GM12878 (cell line): ENCODE data around the gene ELN. TPM values are rescaled to one million over a fixed set of nuclear protein-coding genes. Genes with fewer than 3 reads are reported as not detected.

Experiments
- ATAC-seq: fragments of 200-7000 bp; cut with Tn5 transposase; 3 replicates; pipeline ENCODE4 v1.9.1; 2020; ENCODE audit warnings: mild to moderate bottlenecking, moderate library complexity
- BruUV-seq: library from RNA; stranded (reverse); fragments of 400-500 nt; replicated peaks from 2 replicates; lab custom pipeline; 2021; lab: Mats Ljungman, UMichigan
- CTCF ChIA-PET: fragments of 300-600 bp; sonication (Branson Sonifier 250); formaldehyde crosslinking; extraction: SDS; loops from one replicate; lab custom pipeline; 2021; ENCODE audit warnings: inconsistent platforms; lab: Yijun Ruan, JAX
- POLR2A ChIA-PET: fragments of 350-600 bp; formaldehyde crosslinking; extraction: SDS; loops from one replicate; lab custom pipeline; 2021; ENCODE audit warnings: inconsistent platforms; lab: Charles Lee
- RAD21 ChIA-PET: fragments of 300-600 bp; sonication (Branson Sonifier 250); formaldehyde crosslinking; loops from one replicate; lab custom pipeline; 2023; ENCODE audit warnings: antibody characterized with exemption; ENCODE audit not compliant: unreplicated experiment; lab: Charles Lee
- SMC1A ChIA-PET: fragments of 300-600 bp; sonication (Branson Sonifier 250); formaldehyde crosslinking; loops from one replicate; lab custom pipeline; 2023; ENCODE audit not compliant: unreplicated experiment, uncharacterized antibody; lab: Charles Lee
- DNase-seq: peaks from one replicate; pipeline ENCODE4 v3.0.0-alpha.2; 2011; ENCODE audit warnings: low read depth, low spot score
- FAIRE-seq: peaks from 3 replicates; lab custom pipeline; 2011; peaks lifted over from hg19 to GRCh38; lab: Jason Lieb, UNC
- H2AFZ ChIP-seq: 2 replicates; pipeline ENCODE4 v1.6.0; 2011; ENCODE audit warnings: low read depth, low read length, control low read depth; ENCODE audit not compliant: control insufficient read depth
- H3K27ac ChIP-seq: 2 replicates; pipeline ENCODE4 v1.5.1; 2011; ENCODE audit warnings: control low read depth; ENCODE audit not compliant: control insufficient read depth, insufficient read depth
- H3K27me3 ChIP-seq, 2 experiments: replicated peaks in 1 of 2; 2 replicates each; pipeline versions ENCODE4 v1.6.0 to v1.6.1; 2011; ENCODE audit warnings: low read length in 1 of 2; ENCODE audit not compliant: control insufficient read depth in 2 of 2, insufficient read depth in 2 of 2
- H3K36me3 ChIP-seq, 2 experiments: 2 replicates each; pipeline ENCODE4 v1.5.1; 2011; ENCODE audit warnings: low read length in 1 of 2; ENCODE audit not compliant: control insufficient read depth in 2 of 2, insufficient read depth in 2 of 2
- H3K4me1 ChIP-seq: 2 replicates; pipeline ENCODE4 v1.6.1; 2011; ENCODE audit warnings: mild to moderate bottlenecking, low read length, moderate library complexity, mixed read lengths; ENCODE audit not compliant: control insufficient read depth, insufficient read depth
- H3K4me2 ChIP-seq: 2 replicates; pipeline ENCODE4 v1.6.0; 2011; ENCODE audit warnings: control low read depth; ENCODE audit not compliant: control insufficient read depth, insufficient read depth
- H3K4me3 ChIP-seq: fragments of 200-600 bp; sonication (generic); 2 replicates; pipeline ENCODE4 v1.5.1; 2016
- H3K79me2 ChIP-seq: 2 replicates; pipeline ENCODE4 v1.6.0; 2011; ENCODE audit warnings: low read length; ENCODE audit not compliant: control insufficient read depth, insufficient read depth
- H3K9ac ChIP-seq: 2 replicates; pipeline ENCODE4 v1.8.0; 2011; ENCODE audit warnings: low read length, control low read depth, mixed read lengths; ENCODE audit not compliant: control insufficient read depth, insufficient read depth
- H3K9me3 ChIP-seq: replicated peaks from 3 replicates; pipeline ENCODE4 v1.5.1; 2011; ENCODE audit warnings: mild to moderate bottlenecking, low read length; ENCODE audit not compliant: control insufficient read depth, insufficient read depth
- H4K20me1 ChIP-seq: 2 replicates; pipeline ENCODE4 v1.6.0; 2011; ENCODE audit not compliant: control insufficient read depth, insufficient read depth
- CHD4 ChIP-seq: fragments of 200-600 bp; sonication (generic); IDR thresholded peaks from 2 replicates; pipeline ENCODE4 v1.6.1; 2016; ENCODE audit warnings: mild to moderate bottlenecking
- EED ChIP-seq: sonication (generic); IDR thresholded peaks from 2 replicates; pipeline ENCODE4 v1.6.1; 2016; ENCODE audit warnings: antibody characterized with exemption, low read depth
- EP300 ChIP-seq, 2 experiments: fragments of 150-350 bp in 1 of 2; IDR thresholded peaks; 2 replicates each; pipeline ENCODE4 v1.6.1; 2011 to 2012; ENCODE audit warnings: low read depth in 2 of 2, low read length in 2 of 2, borderline replicate concordance in 1 of 2, improper control_type of control experiment in 1 of 2, inconsistent platforms in 1 of 2; ENCODE audit not compliant: control insufficient read depth in 1 of 2
- FOS ChIP-seq: IDR thresholded peaks from 3 replicates; pipeline ENCODE4 v1.6.1; 2011; ENCODE audit warnings: borderline replicate concordance; ENCODE audit not compliant: insufficient read length; ENCODE audit errors: extremely low read depth
- HDGF ChIP-seq: fragments of 450-650 bp; IDR thresholded peaks from 2 replicates; pipeline ENCODE4 v1.6.1; 2016; ENCODE audit warnings: antibody characterized with exemption
- JUNB ChIP-seq: IDR thresholded peaks from 2 replicates; pipeline ENCODE4 v1.6.1; 2016; ENCODE audit warnings: antibody characterized with exemption, mild to moderate bottlenecking
- MEF2A ChIP-seq: IDR thresholded peaks from 2 replicates; pipeline ENCODE4 v1.6.1; 2011; ENCODE audit warnings: low read depth, mild to moderate bottlenecking, low read length, moderate library complexity; ENCODE audit not compliant: insufficient read depth
- NRF1 ChIP-seq: conservative IDR thresholded peaks from 2 replicates; pipeline ENCODE4 v1.6.1; 2011; ENCODE audit warnings: mild to moderate bottlenecking, low read depth, low read length, improper control_type of control experiment
- STAT3 ChIP-seq: IDR thresholded peaks from 2 replicates; pipeline ENCODE4 v1.6.1; 2011; ENCODE audit warnings: low read depth, low read length, improper control_type of control experiment
- WGBS: methylation state at CpG from one replicate; pipeline ENCODE4 v1.1.6; 2016; ENCODE audit warnings: low lambda C conversion rate; ENCODE audit not compliant: insufficient replicate concordance, insufficient coverage; ENCODE audit errors: missing lambda C conversion rate; 5-methylcytosine and 5-hydroxymethylcytosine counted together
- in situ Hi-C: fragments of 300-500 bp; cut with MboI; formaldehyde crosslinking; loops from 9 replicates; pipeline ENCODE4 v1.14.3; 2018; ENCODE audit warnings: mixed read lengths
- intact Hi-C: fragments of 100-400 bp; cut with micrococcal nuclease; formaldehyde crosslinking; loops from one replicate; pipeline ENCODE4 v1.14.2; 2022; ENCODE audit not compliant: unreplicated experiment
- polyA plus RNA-seq, 11 experiments: library from polyadenylated mRNA; depleted of rRNA in 4 of 11; unstranded in 6 of 11; stranded (reverse) in 5 of 11; fragments of >200 nt; fragmentation: Nextera tagmentation in 4 of 11; fragmentation: Illumina TruSeq in 1 of 11; extraction: Ambion mirVana in 4 of 11; extraction: Trizol in 1 of 11; gene quantifications; 1 replicate in 1 of 11; 2 replicates in 10 of 11; pipeline versions ENCODE4 v1.2.1 to v1.2.3, GENCODE V29; 2011 to 2016; ENCODE audit warnings: inconsistent platforms in 2 of 11, missing spikeins in 2 of 11, low read depth in 1 of 11
- total RNA-seq, 4 experiments: library from RNA; depleted of rRNA in 3 of 4; stranded (reverse); fragments of >200 nt in 3 of 4; fragmentation: Illumina TruSeq in 1 of 4; extraction: Trizol in 1 of 4; gene quantifications; 2 replicates each; pipeline versions ENCODE4 v1.2.1 to v1.2.3, GENCODE V29; 2013 to 2021
- TF ChIP-seq, protein P1 (sequence below): fragments of 450-650 bp; IDR thresholded peaks from 2 replicates; pipeline ENCODE4 v1.6.1; 2017; ENCODE audit warnings: mild to moderate bottlenecking
- TF ChIP-seq, protein P2 (sequence below): IDR thresholded peaks from 2 replicates; pipeline ENCODE4 v1.6.1; 2011; ENCODE audit warnings: low read depth, mild to moderate bottlenecking, low read length, moderate library complexity, borderline replicate concordance; ENCODE audit errors: extremely low read depth
- TF ChIP-seq, protein P3 (sequence below): fragments of 450-650 bp; IDR thresholded peaks from 2 replicates; pipeline ENCODE4 v1.6.1; 2016; ENCODE audit warnings: mild to moderate bottlenecking, moderate library complexity, borderline replicate concordance
- TF ChIP-seq, protein P4 (sequence below): fragments of 150-350 bp; IDR thresholded peaks from 2 replicates; pipeline ENCODE4 v1.6.1; 2014; ENCODE audit warnings: mild to moderate bottlenecking, low read depth, low read length
- TF ChIP-seq, protein P5 (sequence below): IDR thresholded peaks from 2 replicates; pipeline ENCODE4 v1.6.1; 2011; ENCODE audit warnings: borderline replicate concordance, low read depth, mild to moderate bottlenecking, moderate library complexity, mixed read lengths, low read length; ENCODE audit not compliant: insufficient read depth; ENCODE audit errors: extremely low read length

ELN gene
- total and polyA plus RNA-seq, 10 of the 15 experiments (the other 5 are each of a cell fraction or from before 2014, with no cell fraction given): 0.08 to 0.27 (median 0.23) TPM; not detected in 7

DNA sequence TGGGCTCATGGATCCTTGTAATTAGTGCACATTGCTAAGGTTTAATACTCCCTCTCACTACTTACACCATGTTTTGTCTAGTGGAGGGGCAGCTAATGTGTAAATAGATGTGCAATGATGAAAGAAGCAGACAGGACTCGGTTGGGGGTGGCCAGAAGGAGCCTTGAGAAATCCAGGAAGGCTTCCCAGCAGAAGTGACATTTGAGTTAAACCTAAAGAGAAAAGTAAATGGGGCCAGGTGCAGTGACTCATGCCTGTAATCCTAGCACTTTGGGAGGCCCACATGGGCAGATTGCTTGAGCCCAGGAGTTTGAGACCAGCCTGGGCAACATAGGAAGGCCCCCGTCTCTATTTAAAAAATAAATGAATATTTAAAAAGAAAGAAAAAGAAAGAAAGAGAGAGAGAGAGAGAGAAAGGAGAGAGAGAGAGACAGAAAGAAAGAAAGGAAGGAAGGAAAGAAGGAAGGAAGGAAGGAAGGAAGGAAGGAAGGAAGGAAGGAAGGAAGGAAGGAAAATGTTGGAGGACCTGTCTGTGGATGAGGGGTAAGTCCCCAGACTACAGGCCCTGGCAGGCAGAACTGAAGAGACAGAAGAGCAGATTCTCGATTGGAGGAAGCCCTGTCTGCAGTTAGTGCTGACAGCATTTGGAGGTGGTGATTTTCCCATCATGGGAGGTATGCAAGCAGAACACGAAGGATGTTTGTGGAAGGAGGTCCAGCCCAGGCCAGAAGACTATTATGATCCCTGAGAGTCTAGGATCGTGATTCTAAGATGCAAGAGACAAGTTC is 3.6 kb downstream of the ELN start:
- Histone ChIP-seq H3K9ac (no peak overlapping the region), H2AFZ (no peak overlapping the region), H3K36me3 (no peaks in the 10 kb centered on the region), H3K27ac (no peak overlapping the region), H4K20me1 (no peaks in the 10 kb centered on the region), H3K79me2 (no peaks in the 10 kb centered on the region), H3K4me3 (no peak overlapping the region), H3K4me1 (no peaks in the 10 kb centered on the region), H3K4me2 (no peak overlapping the region), H3K9me3 (no peaks in the 10 kb centered on the region), H3K27me3 (peaks cover 9 to 10% of the 10 kb centered on the region in 2 experiments; a peak in 3 of 4 replicates)
- BruUV-seq: no TSS peak
- WGBS: 5% methylated on average over 5 of the region's 5 CpGs
- DNase-seq: no peak
- ATAC-seq: no peak
- in situ Hi-C loops: no loop called here
- ChIA-PET RAD21 (no interaction called here), POLR2A (no interaction called here), SMC1A (no interaction called here), CTCF (no interaction called here)
- FAIRE-seq: no peak
- intact Hi-C loops: no loop called here
- TF ChIP-seq NRF1: no peak
- TF ChIP-seq EP300 (IDR thresholded peaks at IDR 0.05; ENCODE audit: borderline replicate concordance in 1 of 2, control insufficient read depth in 1 of 2, low read depth in 2 of 2, low read length in 2 of 2): no peak
- no peak for TF ChIP-seq HDGF
- TF ChIP-seq MEF2A: no peak
- TF ChIP-seq, protein P1, sequence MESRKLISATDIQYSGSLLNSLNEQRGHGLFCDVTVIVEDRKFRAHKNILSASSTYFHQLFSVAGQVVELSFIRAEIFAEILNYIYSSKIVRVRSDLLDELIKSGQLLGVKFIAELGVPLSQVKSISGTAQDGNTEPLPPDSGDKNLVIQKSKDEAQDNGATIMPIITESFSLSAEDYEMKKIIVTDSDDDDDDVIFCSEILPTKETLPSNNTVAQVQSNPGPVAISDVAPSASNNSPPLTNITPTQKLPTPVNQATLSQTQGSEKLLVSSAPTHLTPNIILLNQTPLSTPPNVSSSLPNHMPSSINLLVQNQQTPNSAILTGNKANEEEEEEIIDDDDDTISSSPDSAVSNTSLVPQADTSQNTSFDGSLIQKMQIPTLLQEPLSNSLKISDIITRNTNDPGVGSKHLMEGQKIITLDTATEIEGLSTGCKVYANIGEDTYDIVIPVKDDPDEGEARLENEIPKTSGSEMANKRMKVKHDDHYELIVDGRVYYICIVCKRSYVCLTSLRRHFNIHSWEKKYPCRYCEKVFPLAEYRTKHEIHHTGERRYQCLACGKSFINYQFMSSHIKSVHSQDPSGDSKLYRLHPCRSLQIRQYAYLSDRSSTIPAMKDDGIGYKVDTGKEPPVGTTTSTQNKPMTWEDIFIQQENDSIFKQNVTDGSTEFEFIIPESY: no peak
- TF ChIP-seq, protein P2, sequence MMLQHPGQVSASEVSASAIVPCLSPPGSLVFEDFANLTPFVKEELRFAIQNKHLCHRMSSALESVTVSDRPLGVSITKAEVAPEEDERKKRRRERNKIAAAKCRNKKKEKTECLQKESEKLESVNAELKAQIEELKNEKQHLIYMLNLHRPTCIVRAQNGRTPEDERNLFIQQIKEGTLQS: no peak
- TF ChIP-seq CHD4: no peak
- TF ChIP-seq EED: no peak
- no peak for TF ChIP-seq JUNB
- TF ChIP-seq, protein P3, sequence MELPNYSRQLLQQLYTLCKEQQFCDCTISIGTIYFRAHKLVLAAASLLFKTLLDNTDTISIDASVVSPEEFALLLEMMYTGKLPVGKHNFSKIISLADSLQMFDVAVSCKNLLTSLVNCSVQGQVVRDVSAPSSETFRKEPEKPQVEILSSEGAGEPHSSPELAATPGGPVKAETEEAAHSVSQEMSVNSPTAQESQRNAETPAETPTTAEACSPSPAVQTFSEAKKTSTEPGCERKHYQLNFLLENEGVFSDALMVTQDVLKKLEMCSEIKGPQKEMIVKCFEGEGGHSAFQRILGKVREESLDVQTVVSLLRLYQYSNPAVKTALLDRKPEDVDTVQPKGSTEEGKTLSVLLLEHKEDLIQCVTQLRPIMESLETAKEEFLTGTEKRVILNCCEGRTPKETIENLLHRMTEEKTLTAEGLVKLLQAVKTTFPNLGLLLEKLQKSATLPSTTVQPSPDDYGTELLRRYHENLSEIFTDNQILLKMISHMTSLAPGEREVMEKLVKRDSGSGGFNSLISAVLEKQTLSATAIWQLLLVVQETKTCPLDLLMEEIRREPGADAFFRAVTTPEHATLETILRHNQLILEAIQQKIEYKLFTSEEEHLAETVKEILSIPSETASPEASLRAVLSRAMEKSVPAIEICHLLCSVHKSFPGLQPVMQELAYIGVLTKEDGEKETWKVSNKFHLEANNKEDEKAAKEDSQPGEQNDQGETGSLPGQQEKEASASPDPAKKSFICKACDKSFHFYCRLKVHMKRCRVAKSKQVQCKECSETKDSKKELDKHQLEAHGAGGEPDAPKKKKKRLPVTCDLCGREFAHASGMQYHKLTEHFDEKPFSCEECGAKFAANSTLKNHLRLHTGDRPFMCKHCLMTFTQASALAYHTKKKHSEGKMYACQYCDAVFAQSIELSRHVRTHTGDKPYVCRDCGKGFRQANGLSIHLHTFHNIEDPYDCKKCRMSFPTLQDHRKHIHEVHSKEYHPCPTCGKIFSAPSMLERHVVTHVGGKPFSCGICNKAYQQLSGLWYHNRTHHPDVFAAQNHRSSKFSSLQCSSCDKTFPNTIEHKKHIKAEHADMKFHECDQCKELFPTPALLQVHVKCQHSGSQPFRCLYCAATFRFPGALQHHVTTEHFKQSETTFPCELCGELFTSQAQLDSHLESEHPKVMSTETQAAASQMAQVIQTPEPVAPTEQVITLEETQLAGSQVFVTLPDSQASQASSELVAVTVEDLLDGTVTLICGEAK: no peak
- TF ChIP-seq, protein P4, sequence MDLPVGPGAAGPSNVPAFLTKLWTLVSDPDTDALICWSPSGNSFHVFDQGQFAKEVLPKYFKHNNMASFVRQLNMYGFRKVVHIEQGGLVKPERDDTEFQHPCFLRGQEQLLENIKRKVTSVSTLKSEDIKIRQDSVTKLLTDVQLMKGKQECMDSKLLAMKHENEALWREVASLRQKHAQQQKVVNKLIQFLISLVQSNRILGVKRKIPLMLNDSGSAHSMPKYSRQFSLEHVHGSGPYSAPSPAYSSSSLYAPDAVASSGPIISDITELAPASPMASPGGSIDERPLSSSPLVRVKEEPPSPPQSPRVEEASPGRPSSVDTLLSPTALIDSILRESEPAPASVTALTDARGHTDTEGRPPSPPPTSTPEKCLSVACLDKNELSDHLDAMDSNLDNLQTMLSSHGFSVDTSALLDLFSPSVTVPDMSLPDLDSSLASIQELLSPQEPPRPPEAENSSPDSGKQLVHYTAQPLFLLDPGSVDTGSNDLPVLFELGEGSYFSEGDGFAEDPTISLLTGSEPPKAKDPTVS: no peak
- TF ChIP-seq FOS: no peak
- TF ChIP-seq, protein P5, sequence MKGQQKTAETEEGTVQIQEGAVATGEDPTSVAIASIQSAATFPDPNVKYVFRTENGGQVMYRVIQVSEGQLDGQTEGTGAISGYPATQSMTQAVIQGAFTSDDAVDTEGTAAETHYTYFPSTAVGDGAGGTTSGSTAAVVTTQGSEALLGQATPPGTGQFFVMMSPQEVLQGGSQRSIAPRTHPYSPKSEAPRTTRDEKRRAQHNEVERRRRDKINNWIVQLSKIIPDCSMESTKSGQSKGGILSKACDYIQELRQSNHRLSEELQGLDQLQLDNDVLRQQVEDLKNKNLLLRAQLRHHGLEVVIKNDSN: no peak
- TF ChIP-seq STAT3: no peak
